Natural killer cell (primary cell): ENCODE measurements around the gene NLGN3. TPM values are rescaled to one million over a fixed set of nuclear protein-coding genes. Genes with fewer than 3 reads are reported as not detected.

Source experiments
- ATAC-seq, 3 donors: fragments of 150-1000 bp in 2 of 3; fragments of 200-7000 bp in 1 of 3; cut with Tn5 transposase; 1 replicate in 1 of 3; 2 replicates in 2 of 3; pipeline ENCODE4 v1.10.0; 2021; ENCODE audit warnings: mild to moderate bottlenecking in 2 of 3, moderate library complexity in 2 of 3
- DNase-seq, 2 donors: peaks; one replicate each; pipeline versions ENCODE4 v3.0.0 to v3.0.0-alpha.2; 2013 to 2021; ENCODE audit warnings: mixed read lengths in 1 of 2
- H3K27ac ChIP-seq: one replicate; pipeline ENCODE4 v1.5.1; 2013; ENCODE audit warnings: mild to moderate bottlenecking, low read length
- H3K27me3 ChIP-seq: one replicate; pipeline ENCODE4 v1.6.1; 2013; ENCODE audit warnings: low read length; ENCODE audit not compliant: control insufficient read depth, insufficient read depth
- H3K36me3 ChIP-seq: one replicate; pipeline ENCODE4 v1.6.1; 2013; ENCODE audit warnings: low read length; ENCODE audit not compliant: control insufficient read depth, insufficient read depth
- H3K4me1 ChIP-seq: one replicate; pipeline ENCODE4 v1.6.1; 2013; ENCODE audit warnings: low read length; ENCODE audit not compliant: control insufficient read depth, insufficient read depth
- H3K4me3 ChIP-seq: one replicate; pipeline ENCODE4 v1.5.1; 2013; ENCODE audit warnings: low read length
- H3K9me3 ChIP-seq: one replicate; pipeline ENCODE4 v1.6.1; 2013; ENCODE audit warnings: low read length; ENCODE audit not compliant: control insufficient read depth, insufficient read depth
- H3K27ac Mint-ChIP-seq, 2 donors: one replicate each; pipeline ENCODE4 v1.8.0; 2022; ENCODE audit warnings: mild to moderate bottlenecking in 2 of 2, mixed read lengths in 2 of 2, moderate library complexity in 1 of 2
- H3K27me3 Mint-ChIP-seq, 2 donors: one replicate each; pipeline ENCODE4 v1.8.0; 2022; ENCODE audit warnings: low read depth in 2 of 2, mixed read lengths in 2 of 2
- H3K36me3 Mint-ChIP-seq: one replicate; pipeline ENCODE4 v1.8.0; 2022; ENCODE audit warnings: mixed read lengths
- H3K4me1 Mint-ChIP-seq, 2 donors: one replicate each; pipeline ENCODE4 v1.8.0; 2022; ENCODE audit warnings: mixed read lengths in 2 of 2
- H3K4me3 Mint-ChIP-seq: one replicate; pipeline ENCODE4 v1.8.0; 2022; ENCODE audit warnings: mild to moderate bottlenecking, moderate library complexity, mixed read lengths
- H3K9me3 Mint-ChIP-seq, 2 donors: one replicate each; pipeline ENCODE4 v1.8.0; 2022; ENCODE audit warnings: mixed read lengths in 2 of 2
- CTCF ChIP-seq: fragments of 200-600 bp; IDR thresholded peaks from one replicate; pipeline ENCODE4 v1.8.0; 2022; ENCODE audit warnings: antibody characterized with exemption
- WGBS: methylation state at CpG from one replicate; pipeline ENCODE4 v1.1.7; 2013; ENCODE audit warnings: missing lambda C conversion rate; ENCODE audit not compliant: insufficient coverage; 5-methylcytosine and 5-hydroxymethylcytosine counted together
- intact Hi-C: fragments of 100-400 bp; cut with micrococcal nuclease; formaldehyde crosslinking; loops from one replicate; pipeline ENCODE4 v1.14.2; 2022
- total RNA-seq, 4 donors: library from RNA; stranded (reverse); fragments of 120-200 nt in 1 of 4; gene quantifications; one replicate each; pipeline versions ENCODE4 v1.2.3 to v1.2.4, GENCODE V29; 2013 to 2022

NLGN3 gene
- total RNA-seq, 3 donors from 2014 or later (not counting 1 experiment from before 2014, with no cell fraction given), result 4.0 to 4.3 (median 4.0) TPM

GRCh38 chrX:71106427-71106826, 38.2 kb upstream of the NLGN3 start, which contains the start of gene CXorf65:
Gene CXorf65, minus strand, starts transcription at chrX:71106740. Its CDS starts 184 bp downstream, at chrX:71106556.
- intact Hi-C loops, result loop anchor here (10.0 kb wide), 1 partner anchor 428 kb away; the partner anchor contains the start of gene OGT
- H3K27me3 Mint-ChIP-seq, result peaks cover 0 to 2% of the 10 kb centered on the region in 2 donors
- H3K4me3 ChIP-seq, result no peak within 1 kb of the TSS
- no peaks in the 10 kb centered on the region for H3K9me3 Mint-ChIP-seq
- DNase-seq, result peak in 1 of 2 donors; percentile 48
- peak within 1 kb of the TSS; percentile 97 to 99 for H3K27ac Mint-ChIP-seq
- peaks cover 29% of the 10 kb centered on the region for H3K36me3 ChIP-seq
- peaks cover 90% of the 10 kb centered on the region for H3K4me1 ChIP-seq
- 100% methylated on average over 1 of the region's 1 CpG for WGBS
- H3K4me3 Mint-ChIP-seq, result peak within 1 kb of the TSS; percentile 84
- no peaks in the 10 kb centered on the region for H3K9me3 ChIP-seq
- peaks cover 5% of the 10 kb centered on the region for H3K36me3 Mint-ChIP-seq
- peak within 1 kb of the TSS; percentile 100 for H3K27ac ChIP-seq
- H3K4me1 Mint-ChIP-seq, result peaks cover 68 to 84% of the 10 kb centered on the region in 2 donors
- no peak for TF ChIP-seq CTCF
- peak in 2 of 3 donors; percentile 8 to 37 for ATAC-seq
- no peaks in the 10 kb centered on the region for H3K27me3 ChIP-seq

GRCh38 chrX:71107245-71107644, 37.4 kb upstream of the NLGN3 start:
- no peaks in the 10 kb centered on the region for H3K27me3 ChIP-seq
- Mint-ChIP-seq H3K27me3 (no peaks in the 10 kb centered on the region), H3K4me1 (peaks cover 73 to 88% of the 10 kb centered on the region in 2 donors), H3K4me3 (peak overlapping the region; percentile 84), H3K27ac (peak overlapping the region; percentile 97 to 99), H3K36me3 (peaks cover 5% of the 10 kb centered on the region), H3K9me3 (no peaks in the 10 kb centered on the region)
- DNase-seq, result peak in 1 of 2 donors; percentile 12
- H3K36me3 ChIP-seq, result peaks cover 29% of the 10 kb centered on the region
- peak overlapping the region; percentile 100 for H3K27ac ChIP-seq
- H3K4me1 ChIP-seq, result peaks cover 88% of the 10 kb centered on the region
- no peak overlapping the region for H3K4me3 ChIP-seq
- WGBS, result 53% methylated on average over 4 of the region's 4 CpGs
- H3K9me3 ChIP-seq, result no peaks in the 10 kb centered on the region
- TF ChIP-seq CTCF, result no peak
- intact Hi-C loops, result loop anchor here (10.0 kb wide), 1 partner anchor 428 kb away; the partner anchor contains the start of gene OGT
- no peak for ATAC-seq

GRCh38 chrX:71107762-71108360, 36.8 kb upstream of the NLGN3 start:
- Histone ChIP-seq H3K4me3 (peak overlapping the region; percentile 74), H3K27me3 (no peaks in the 10 kb centered on the region), H3K4me1 (peaks cover 86% of the 10 kb centered on the region), H3K36me3 (peaks cover 29% of the 10 kb centered on the region), H3K9me3 (no peaks in the 10 kb centered on the region), H3K27ac (peak overlapping the region; percentile 100)
- intact Hi-C loops, result loop anchor here (10.0 kb wide), 1 partner anchor 427 kb away; the partner anchor contains the start of gene OGT
- H3K9me3 Mint-ChIP-seq, result no peaks in the 10 kb centered on the region
- no peaks in the 10 kb centered on the region for H3K27me3 Mint-ChIP-seq
- peaks cover 5% of the 10 kb centered on the region for H3K36me3 Mint-ChIP-seq
- peak; percentile 11 to 43 (median 18) for ATAC-seq
- peaks cover 79 to 87% of the 10 kb centered on the region in 2 donors for H3K4me1 Mint-ChIP-seq
- WGBS, result 6% methylated on average over 5 of the region's 9 CpGs
- TF ChIP-seq CTCF, result no peak
- H3K4me3 Mint-ChIP-seq, result peak overlapping the region; percentile 84
- peak in 1 of 2 donors; percentile 58 for DNase-seq
- H3K27ac Mint-ChIP-seq, result peak overlapping the region; percentile 97 to 99
